Occipital lobe (tissue), 2 donors: ENCODE data around the gene TLE5. TPM values are rescaled to one million over a fixed set of nuclear protein-coding genes. Genes with fewer than 3 reads are reported as not detected.
A peak's percentile ranks its signal among the peaks of the same experiment; 100 is the strongest.
"Not testable (repeated sequence)": the region's sequence is repeated elsewhere in the genome, so short reads cannot be mapped to it uniquely, and the experiment has no call there.

Experiments
- DNase-seq: peaks from one replicate; lab custom pipeline; 2025; lab: John Stamatoyannopoulos, UW
- total RNA-seq: library from RNA; depleted of rRNA; stranded (reverse); fragments of >200 nt; gene quantifications from one replicate; pipeline ENCODE4 v1.2.3, GENCODE V29; 2014

The TLE5 gene
- total RNA-seq, 1 donor from 2014 or later, result 95.8 TPM

DNA sequence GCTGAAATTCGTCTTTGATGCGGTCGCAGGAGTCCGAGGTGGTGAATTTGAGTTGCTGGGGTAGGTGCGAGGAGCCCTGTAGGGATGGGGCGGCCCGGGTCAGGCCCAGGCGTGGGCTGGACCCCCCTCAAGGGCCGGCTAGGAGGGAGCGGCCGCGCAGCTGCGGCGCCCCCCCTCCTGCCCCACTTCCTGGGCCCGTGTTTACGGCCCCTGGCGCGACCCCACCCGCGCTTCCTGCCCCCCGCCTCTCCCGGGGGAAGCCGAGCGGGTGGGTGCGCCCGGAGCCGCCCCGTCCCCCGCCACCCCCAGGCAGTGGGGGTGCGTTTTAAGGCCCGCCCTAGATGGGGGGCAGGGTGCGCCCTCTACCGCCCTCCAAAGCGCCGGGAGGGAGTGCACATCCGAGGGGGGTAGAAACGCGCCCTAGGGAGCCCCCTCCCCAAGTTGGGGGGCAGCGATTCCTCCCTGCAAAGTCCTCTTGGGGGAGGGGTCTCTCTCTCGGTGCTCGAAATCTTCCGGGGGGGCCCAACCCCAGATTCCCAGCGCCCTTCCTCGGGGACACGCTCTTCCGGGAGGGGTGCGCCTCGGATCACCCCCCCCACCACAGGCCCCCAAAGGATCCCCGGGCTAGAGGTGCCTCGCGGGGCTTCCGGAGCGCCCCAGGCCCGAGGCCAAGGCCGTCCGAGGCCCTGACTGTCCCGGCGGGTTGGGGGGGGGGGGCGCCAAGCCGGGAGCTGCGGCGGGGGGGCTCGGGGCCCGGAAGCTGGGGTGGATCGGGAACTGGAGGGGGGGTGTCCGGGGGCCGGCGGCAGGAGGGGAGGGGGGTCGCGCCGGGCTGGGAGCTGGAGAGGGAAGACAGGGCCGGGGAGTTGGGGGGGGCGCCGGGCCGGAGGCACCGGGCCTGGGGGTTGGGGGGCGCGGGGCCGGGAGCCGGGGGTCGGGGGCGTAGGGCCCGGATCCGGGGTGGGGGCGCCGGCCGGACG, 823 bp downstream of the TLE5 start:
- DNase-seq, result no peak

- DNase-seq, result no peak
Measured at GRCh38 chr19:3060857-3061181, 1.5 kb downstream of the TLE5 start.

- DNase-seq, result no peak
Measured at GRCh38 chr19:3059653-3060052, 2.6 kb downstream of the TLE5 start.

GRCh38 chr19:3058821-3059314, 3.4 kb downstream of the TLE5 start:
- no peak for DNase-seq

- DNase-seq, result no peak
Measured at GRCh38 chr19:3058009-3058820, 4.1 kb downstream of the TLE5 start.

DNA sequence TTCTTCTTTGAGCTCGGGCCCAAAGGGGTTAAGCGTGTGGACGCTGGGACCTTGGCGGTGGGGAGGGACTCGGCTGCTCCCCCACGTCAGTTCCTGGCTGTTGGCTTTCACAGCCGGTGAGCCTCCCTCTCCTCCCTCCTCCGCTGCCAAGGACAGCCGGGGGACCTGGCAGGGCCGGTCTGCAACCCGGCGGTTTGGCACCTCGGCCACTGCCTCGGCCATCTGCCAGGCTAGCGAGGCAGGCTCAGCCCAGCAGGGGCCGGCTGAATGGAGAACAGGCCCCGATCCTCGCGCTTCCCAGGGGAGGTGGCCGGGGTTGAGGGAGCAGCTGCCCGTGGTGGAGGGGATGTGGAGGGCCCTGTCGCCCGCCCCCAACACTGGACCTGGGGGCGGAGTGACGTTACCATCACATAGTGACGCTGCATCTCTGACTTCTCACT, 5.0 kb downstream of the TLE5 start:
- DNase-seq, result peak; percentile 62

DNA sequence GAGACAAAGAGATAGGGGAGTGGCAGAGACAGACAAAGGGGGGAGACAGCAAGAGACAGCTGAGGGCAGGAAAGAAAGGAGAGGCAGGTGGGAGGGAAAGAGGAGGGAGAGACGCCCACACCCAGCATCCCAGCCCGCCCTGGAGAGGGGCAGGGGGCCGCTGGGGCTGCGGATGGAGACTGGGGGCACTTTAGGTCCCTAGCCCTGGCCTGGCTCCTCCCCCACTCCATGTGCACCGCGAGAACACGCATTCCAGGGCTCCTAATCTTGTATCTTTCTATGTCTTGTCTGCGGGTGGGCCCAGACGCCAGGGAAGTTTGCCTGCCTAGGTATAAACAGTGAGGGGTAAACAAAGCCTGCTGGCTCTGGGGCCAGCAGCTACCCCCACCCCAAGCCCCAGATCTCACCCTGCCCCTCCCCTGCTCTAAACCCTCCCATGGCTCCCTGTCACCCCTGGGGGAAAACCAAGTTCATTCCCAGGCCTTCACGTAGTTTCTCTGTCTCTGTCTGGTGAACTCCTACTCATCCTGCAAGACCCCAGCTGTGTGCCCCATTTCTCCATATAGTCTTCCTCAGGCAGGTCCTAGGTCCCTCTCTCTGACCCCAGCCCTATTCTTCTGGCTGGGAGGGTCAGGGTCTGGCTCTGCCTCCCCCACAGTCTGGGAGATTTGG, 5.7 kb downstream of the TLE5 start:
- DNase-seq, result no peak

DNA sequence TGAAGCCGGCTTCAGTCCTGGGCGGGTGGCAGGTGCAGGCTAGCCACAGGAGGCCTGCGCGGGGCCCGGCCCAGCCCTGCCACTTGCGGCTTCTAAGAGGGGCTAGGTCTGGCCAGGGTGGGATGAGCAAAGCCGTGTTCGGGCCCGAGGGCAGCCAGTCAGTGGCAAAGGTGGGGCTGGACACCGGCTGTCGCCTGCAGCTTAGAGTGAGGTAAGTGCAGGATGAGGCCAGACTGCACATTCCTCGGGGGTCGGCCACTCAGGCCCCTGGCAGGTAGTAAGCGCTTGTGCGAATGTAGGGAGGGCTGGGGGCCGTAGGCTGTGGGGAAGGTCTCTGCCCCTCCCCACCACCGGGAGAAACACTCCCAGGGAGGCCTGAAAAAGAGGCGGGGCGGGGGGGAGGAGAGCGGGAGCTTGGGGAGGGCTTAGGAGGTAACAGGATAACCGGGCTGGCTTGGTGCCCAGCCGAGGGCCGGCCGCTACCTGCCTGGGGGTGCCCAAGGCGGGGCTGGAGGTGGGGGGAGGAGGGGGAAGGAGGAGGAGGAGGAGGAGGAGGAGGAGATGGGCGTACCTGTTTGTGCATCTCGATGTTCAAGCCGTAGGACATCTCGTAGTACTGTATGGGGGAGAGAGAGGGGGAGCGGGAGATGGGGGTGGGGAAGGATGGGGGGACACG, 6.4 kb downstream of the TLE5 start:
- DNase-seq, result no peak

- no peak for DNase-seq
Measured at GRCh38 chr19:3054972-3055740, 7.1 kb downstream of the TLE5 start.

DNA sequence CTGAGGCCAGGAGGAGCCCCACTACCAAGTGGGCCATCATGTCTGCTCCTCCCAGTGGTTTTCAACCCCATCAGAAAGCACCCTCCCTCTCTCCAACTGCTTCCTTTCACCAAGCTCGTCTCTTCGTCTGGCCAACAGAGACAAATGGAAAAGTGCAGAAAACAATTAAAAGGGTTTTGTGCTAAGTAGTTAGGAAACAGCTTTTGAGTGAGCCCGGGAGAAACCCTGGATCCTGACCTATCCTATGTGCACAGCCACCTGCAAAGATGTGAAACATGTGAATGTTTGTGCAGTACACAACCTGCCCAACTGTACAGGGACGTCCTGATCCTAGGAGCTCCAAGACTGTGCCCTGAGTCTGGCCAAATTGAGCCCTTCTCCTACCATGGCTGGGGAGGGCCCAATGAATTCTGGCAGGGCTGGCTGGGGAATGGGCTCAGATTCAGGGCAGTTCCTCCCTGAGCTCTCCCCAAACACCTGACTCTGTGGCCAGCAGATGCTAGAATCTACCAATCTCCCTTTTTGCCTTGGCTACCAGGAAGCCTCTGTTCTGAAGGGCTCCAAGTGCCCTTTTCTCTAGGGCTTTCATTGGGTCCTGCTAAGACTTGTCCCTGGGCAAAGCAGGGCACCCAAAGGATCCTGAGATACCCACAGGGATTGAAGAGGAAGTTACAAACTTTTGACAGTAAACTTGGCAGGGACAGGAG, 7.9 kb downstream of the TLE5 start:
- DNase-seq, result no peak

DNA sequence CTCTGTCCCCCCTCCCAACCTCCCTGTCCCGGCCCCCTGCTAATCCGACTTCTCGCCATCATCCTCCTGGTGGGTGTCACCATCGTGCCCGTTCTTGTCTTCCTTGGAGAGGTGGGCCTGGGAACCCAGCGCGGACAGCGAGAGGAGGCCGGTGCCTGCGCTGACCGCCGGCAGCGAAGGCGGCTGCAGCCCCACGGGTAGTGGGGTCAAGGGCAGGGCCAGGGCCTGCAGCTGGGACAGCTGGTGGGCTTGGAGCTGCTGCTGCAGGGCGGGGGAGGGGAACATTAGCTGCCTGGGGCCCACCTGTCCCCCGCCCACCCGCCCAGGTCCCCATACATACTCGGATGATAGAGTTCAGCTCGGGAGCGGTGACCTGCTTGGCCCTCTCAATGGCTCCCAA, 8.5 kb downstream of the TLE5 start:
- no peak for DNase-seq

GRCh38 chr19:3053218-3053621, 9.1 kb downstream of the TLE5 start:
- no peak for DNase-seq

DNA sequence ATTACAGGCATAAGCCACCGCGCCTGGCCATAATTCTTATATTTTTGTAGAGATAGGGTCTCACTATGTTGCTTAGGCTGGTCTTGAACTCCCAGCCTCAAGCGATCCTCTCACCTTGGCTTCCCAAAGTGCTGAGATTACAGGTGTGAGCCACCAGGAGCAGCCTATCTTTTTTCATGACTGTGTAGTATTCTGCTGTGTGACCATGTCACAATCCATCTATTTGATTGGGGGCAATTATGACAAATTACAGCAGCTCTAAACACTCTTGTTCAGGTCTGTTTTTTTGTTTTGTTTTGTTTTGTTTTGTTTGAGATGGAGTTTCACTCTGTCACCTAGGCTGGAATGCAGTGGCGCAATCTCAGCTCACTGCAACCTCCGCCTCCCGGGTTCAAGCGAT, 12.3 kb downstream of the TLE5 start:
- DNase-seq, result not testable (repeated sequence)

DNA sequence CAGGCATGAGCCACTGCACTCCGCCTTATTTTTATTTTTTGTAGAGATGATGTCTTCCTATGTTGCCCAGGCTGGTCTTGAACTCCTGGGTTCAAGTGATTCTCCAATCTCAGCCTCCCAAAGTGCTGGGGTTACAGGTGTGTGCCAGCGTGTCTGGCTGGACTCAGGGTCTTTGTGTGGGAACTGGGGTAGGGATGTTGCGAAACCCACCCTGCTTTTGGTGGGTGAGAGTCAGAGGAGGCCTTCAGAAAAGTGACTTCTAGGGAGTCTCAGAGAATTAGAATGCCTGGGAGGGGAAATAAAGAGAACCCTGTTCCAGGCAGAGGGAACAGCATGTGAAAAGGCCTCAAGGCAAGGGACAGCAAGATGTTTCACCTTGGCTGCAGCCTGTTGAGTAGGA, 13.2 kb downstream of the TLE5 start:
- DNase-seq, result no peak

DNA sequence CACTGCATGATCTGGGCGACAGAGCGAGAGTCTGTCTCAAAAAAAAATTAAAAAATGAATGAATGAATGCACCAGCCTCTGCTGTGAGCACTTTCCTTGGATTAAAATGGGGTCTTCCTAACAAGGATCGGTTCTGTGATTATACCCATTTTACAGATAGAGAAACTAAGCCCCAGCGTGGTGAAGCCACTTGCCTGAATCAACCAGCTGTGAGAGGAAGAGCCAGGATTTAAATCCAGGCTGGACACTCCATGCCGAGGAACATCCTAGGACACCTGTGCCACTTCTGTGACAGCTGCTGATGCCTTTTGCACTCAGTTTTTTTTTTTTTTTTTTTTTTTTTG, 14.1 kb downstream of the TLE5 start:
- no peak for DNase-seq

DNA sequence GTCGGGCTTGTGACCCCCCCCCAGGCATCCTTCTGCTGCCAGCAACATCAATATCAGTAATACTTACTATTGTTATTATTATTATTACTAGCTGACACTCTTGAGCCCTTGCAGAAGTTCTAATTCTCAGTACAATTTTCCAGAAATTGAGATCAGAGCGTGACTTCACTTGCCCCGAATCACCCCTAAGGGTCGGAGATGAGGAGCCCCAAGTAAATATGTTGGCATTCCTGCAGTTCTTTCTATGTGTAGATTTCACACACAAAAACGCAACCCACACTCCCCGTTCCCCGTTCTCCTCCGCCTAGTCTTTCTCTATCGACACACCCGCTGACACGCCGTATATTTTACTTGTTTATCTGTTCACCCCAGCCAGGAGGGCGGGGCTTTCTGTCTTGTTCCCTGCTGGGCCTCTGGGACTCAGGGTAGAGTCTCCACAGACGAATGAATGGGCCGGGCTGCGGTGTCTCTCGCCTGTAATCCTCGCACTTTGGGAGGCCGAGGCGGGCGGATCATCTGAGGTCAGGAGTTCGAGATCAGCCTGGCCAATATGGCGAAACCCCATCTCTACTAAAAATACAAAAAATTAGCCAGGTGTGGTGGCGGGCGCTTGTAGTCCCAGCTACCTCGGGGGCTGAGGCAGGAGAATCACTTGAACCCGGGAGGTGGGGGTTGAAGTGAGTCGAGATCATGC, 14.7 kb downstream of the TLE5 start:
- no peak for DNase-seq

GRCh38 chr19:3046698-3047495, 15.4 kb downstream of the TLE5 start:
- no peak for DNase-seq

GRCh38 chr19:3045885-3046697, 16.2 kb downstream of the TLE5 start:
- no peak for DNase-seq
